OCI-LY1 (cell line): Measurements from ENCODE around the gene MTX1.
A peak's percentile ranks its signal among the peaks of the same experiment; 100 is the strongest.
"Not testable (repeated sequence)": the region's sequence is repeated elsewhere in the genome, so short reads cannot be mapped to it uniquely, and the experiment has no call there.

ENCODE experiments used
- H2AFZ ChIP-seq: fragments of 200-600 bp; sonication (generic), shearing (Covaris generic); 2 replicates; pipeline ENCODE4 v1.6.0; 2014; ENCODE audit warnings: antibody characterized with exemption, mild to moderate bottlenecking, low read length
- H3F3A ChIP-seq: fragments of 200-600 bp; sonication (generic), shearing (Covaris generic); 2 replicates; pipeline ENCODE4 v1.6.0; 2014; ENCODE audit warnings: mild to moderate bottlenecking, antibody characterized with exemption, low read length, moderate library complexity; ENCODE audit not compliant: insufficient read depth
- H3K27ac ChIP-seq: fragments of 200-600 bp; sonication (generic); 2 replicates; pipeline ENCODE4 v1.5.1; 2014; ENCODE audit warnings: low read length, mixed run types, mild to moderate bottlenecking, low read depth; ENCODE audit not compliant: poor library complexity, severe bottlenecking
- H3K27me3 ChIP-seq: fragments of 200-600 bp; sonication (generic); 2 replicates; pipeline ENCODE4 v1.6.0; 2014; ENCODE audit warnings: antibody characterized with exemption, mild to moderate bottlenecking, low read length, moderate library complexity; ENCODE audit not compliant: insufficient read depth
- H3K36me3 ChIP-seq: fragments of 200-600 bp; sonication (generic); 2 replicates; pipeline ENCODE4 v1.6.1; 2014; ENCODE audit warnings: mild to moderate bottlenecking, antibody characterized with exemption, low read length, moderate library complexity, mixed read lengths; ENCODE audit not compliant: insufficient read depth
- H3K4me1 ChIP-seq: fragments of 200-600 bp; sonication (generic); 2 replicates; pipeline ENCODE4 v1.5.1; 2014; ENCODE audit warnings: mild to moderate bottlenecking, low read length, moderate library complexity; ENCODE audit not compliant: insufficient read depth, severe bottlenecking
- H3K4me2 ChIP-seq: fragments of 200-600 bp; sonication (generic), shearing (Covaris generic); 2 replicates; pipeline ENCODE4 v1.6.1; 2014; ENCODE audit warnings: low read length
- H3K4me3 ChIP-seq: fragments of 200-600 bp; sonication (generic); 2 replicates; pipeline ENCODE4 v1.5.1; 2014; ENCODE audit warnings: low read length, low read depth, mild to moderate bottlenecking, mixed read lengths; ENCODE audit not compliant: poor library complexity, severe bottlenecking
- H3K79me2 ChIP-seq: fragments of 200-600 bp; shearing (Covaris generic); 2 replicates; pipeline ENCODE4 v1.6.1; 2016; ENCODE audit warnings: mixed run types, low read length, mixed read lengths; ENCODE audit not compliant: insufficient read depth
- H3K9ac ChIP-seq: fragments of 200-600 bp; sonication (generic), shearing (Covaris generic); 2 replicates; pipeline ENCODE4 v1.6.1; 2014; ENCODE audit warnings: mild to moderate bottlenecking, low read length, mixed read lengths
- H3K9me2 ChIP-seq: fragments of 200-600 bp; sonication (generic), shearing (Covaris generic); 2 replicates; pipeline ENCODE4 v1.6.1; 2014; ENCODE audit warnings: low read depth, mild to moderate bottlenecking, low read length, mixed read lengths
- H3K9me3 ChIP-seq: fragments of 200-600 bp; shearing (Covaris generic); 2 replicates; pipeline ENCODE4 v1.6.1; 2014; ENCODE audit warnings: low read length, mixed read lengths
- H4K20me1 ChIP-seq: fragments of 200-600 bp; sonication (generic), shearing (Covaris generic); 2 replicates; pipeline ENCODE4 v1.6.0; 2016; ENCODE audit warnings: mild to moderate bottlenecking, low read length; ENCODE audit not compliant: insufficient read depth
- EZH2 ChIP-seq: fragments of 200-600 bp; sonication (generic), shearing (Covaris generic); IDR thresholded peaks from 2 replicates; pipeline ENCODE4 v1.8.0; 2017; ENCODE audit warnings: borderline replicate concordance, mixed run types, mild to moderate bottlenecking, antibody characterized with exemption, low read length, moderate library complexity, mixed read lengths
- TF ChIP-seq, protein P1 (sequence below): fragments of 200-600 bp; sonication (generic), shearing (Covaris generic); IDR thresholded peaks from 2 replicates; pipeline ENCODE4 v1.5.1; 2017; ENCODE audit warnings: mild to moderate bottlenecking, antibody characterized with exemption, low read length, moderate library complexity, mixed read lengths

The MTX1 gene

DNA sequence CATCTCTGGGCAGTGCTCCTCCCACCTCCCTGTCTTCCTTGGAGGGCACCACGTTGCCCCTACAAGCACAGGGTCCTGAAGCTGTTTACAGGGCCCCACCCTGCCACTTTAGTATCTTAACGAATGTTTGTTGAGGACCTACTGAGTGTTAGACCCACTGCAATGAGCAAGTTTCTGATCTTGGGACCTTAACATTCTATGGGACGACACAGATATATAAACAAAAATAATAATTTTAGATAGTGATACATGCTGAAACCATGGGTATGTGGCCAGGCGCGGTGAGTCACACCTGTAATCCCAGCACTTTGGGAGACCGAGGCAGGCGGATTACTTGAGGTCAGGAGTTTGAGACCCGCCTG is 36.6 kb downstream of the MTX1 start:
- no peak overlapping the region for H2AFZ ChIP-seq

DNA sequence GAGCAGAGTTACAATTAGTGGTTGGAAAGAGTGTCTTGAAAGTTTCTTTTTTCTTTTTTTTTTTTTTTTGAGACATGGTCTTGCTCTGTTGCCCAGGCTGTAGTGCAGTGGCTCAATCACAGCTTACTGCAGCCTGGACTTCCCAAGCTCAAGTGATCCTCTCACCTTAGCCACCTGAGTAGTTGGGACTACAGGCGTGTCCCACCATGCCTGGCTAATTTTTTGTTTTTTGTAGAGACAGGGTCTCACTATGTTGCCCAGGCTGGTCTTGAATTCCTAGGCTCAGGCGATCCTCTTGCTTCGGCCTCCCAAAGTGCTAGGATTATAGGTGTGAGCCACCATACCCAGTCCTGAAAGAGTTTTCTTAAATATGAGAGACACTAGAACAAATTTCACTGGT is 38.3 kb downstream of the MTX1 start:
- H3K9ac ChIP-seq, H3K9me3 ChIP-seq, H3K27me3 ChIP-seq, H3K36me3 ChIP-seq, H3K4me3 ChIP-seq, H3F3A ChIP-seq, H2AFZ ChIP-seq, H4K20me1 ChIP-seq, H3K79me2 ChIP-seq, H3K9me2 ChIP-seq, H3K4me2 ChIP-seq: not testable (repeated sequence)
- H3K4me1 ChIP-seq = peaks cover 52% of the 10 kb centered on the region
- peak overlapping the region; percentile 20 for H3K27ac ChIP-seq

More for the DNA sequence above, 36.6 kb downstream of the MTX1 start:
- TF ChIP-seq EZH2 = no peak
- TF ChIP-seq, protein P1, sequence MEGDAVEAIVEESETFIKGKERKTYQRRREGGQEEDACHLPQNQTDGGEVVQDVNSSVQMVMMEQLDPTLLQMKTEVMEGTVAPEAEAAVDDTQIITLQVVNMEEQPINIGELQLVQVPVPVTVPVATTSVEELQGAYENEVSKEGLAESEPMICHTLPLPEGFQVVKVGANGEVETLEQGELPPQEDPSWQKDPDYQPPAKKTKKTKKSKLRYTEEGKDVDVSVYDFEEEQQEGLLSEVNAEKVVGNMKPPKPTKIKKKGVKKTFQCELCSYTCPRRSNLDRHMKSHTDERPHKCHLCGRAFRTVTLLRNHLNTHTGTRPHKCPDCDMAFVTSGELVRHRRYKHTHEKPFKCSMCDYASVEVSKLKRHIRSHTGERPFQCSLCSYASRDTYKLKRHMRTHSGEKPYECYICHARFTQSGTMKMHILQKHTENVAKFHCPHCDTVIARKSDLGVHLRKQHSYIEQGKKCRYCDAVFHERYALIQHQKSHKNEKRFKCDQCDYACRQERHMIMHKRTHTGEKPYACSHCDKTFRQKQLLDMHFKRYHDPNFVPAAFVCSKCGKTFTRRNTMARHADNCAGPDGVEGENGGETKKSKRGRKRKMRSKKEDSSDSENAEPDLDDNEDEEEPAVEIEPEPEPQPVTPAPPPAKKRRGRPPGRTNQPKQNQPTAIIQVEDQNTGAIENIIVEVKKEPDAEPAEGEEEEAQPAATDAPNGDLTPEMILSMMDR = no peak
- Histone ChIP-seq H3F3A (peaks cover 6% of the 10 kb centered on the region; the same call in 1 of the 2 replicates), H3K9me2 (no peaks in the 10 kb centered on the region), H3K9ac (peak overlapping the region; percentile 76), H3K27ac (peak overlapping the region; percentile 80), H3K4me2 (peak overlapping the region; percentile 79), H3K4me3 (peak overlapping the region; percentile 75), H3K4me1 (peaks cover 61% of the 10 kb centered on the region), H3K27me3 (no peaks in the 10 kb centered on the region), H3K36me3 (no peaks in the 10 kb centered on the region), H3K79me2 (no peaks in the 10 kb centered on the region), H3K9me3 (no peaks in the 10 kb centered on the region), H4K20me1 (no peaks in the 10 kb centered on the region)

DNA sequence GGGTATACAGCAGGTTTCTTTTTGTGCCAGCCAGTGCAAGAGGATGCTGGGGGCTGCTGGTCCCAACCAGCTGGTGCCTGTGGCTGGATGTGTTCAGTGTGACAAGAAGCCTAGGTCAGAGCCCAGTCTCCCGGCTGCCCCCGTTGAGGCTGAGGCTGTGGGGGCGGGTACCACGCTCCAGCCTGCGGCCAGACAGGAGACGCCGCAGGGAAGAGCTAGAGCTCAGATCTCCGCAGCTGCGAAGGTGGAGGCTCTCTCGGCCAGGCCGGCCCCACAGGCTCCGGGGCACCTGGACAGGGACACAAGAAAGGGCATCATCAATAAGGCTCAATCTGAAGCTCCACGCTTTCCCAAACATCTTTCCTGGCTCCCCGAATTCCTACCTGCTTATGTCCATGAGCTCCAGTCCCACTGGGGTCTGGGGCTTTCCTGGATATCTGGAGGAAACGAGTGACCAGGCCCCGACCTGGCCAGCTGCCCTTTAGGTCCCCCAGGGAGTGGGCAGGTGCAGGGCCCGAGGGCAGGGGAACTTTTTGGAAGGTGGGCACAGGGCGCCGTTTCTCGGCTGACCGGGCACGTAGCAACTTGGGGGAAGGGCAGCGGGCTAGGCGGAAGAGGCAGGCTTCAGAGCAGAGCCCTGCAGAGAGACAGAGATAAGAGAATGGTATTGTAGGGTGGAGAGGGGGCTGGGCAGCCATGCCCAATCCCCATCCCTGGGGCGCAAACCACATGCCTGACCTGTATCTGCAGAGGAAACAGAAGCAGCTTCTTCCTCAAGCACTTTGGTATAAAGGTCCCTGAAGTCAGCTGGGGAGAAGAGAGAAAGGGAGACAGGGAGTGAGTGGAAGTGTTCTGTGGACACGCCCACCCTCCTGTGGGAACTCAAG is 39.4 kb downstream of the MTX1 start:
- TF ChIP-seq, protein P1 = no peak
- TF ChIP-seq EZH2 = no peak
- H3K4me2 ChIP-seq = no peak overlapping the region

More for the DNA sequence above, 39.4 kb downstream of the MTX1 start:
- Histone ChIP-seq H3K9me2 (no peaks in the 10 kb centered on the region), H2AFZ (no peak overlapping the region), H3F3A (peaks cover 6% of the 10 kb centered on the region; the same call in 1 of the 2 replicates), H3K9me3 (no peaks in the 10 kb centered on the region), H3K4me3 (no peak overlapping the region), H3K79me2 (no peaks in the 10 kb centered on the region), H4K20me1 (no peaks in the 10 kb centered on the region), H3K27ac (peak overlapping the region; percentile 20), H3K4me1 (peaks cover 41% of the 10 kb centered on the region), H3K36me3 (no peaks in the 10 kb centered on the region), H3K9ac (no peak overlapping the region), H3K27me3 (no peaks in the 10 kb centered on the region)
